Measurements from ENCODE around the gene PATL2.

DNA sequence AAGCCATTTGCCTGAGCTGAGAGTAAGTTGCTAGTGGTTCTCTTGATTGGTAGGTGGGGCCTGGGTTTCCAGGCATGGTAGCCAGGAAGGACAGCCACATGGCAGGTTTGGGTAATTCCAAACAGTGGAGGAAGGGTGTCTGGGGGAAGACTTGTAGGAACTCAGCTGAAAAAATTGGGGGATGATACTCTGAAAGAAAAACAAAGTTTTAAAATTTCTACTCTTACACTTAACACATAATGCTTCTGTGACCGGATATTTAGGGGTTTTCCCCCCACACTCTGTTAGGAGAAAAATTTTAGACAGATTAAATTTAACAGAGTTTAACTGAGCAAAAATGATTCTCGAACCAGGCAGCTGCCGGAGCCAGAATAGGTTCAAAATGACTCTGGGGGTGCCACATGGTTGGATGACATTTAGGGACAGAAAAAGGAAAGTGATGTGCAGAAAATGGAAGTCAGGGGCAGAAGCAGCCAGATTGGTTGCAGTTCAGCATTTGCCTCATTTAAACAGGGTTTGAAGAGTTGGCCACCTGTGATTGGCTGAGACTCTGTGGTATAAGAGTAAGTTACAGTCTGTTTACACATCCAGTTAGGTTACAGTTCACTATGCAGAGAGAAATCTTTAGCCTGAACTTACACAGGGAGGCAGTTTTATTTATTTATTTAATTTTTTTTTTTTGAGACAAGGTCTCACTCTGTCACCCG, 8.3 kb upstream of the PATL2 start:
- TF ChIP-seq CTCF (conservative IDR thresholded peaks at IDR 0.05; ENCODE audit: low read length) (no peak), EZH2phosphoT487 (IDR thresholded peaks at IDR 0.05; ENCODE audit: borderline replicate concordance, low read depth, low read length) (no peak)

All from OCI-LY7 (cell line).